Measurements from ENCODE around the gene COL18A1. TPM values are rescaled to one million over a fixed set of nuclear protein-coding genes. Genes with fewer than 3 reads are reported as not detected.

The COL18A1 gene
- polyA plus RNA-seq, 1 of the 3 experiments (the other 2 are of a cell fraction): 118 TPM

- Histone ChIP-seq H3K27ac (ENCODE audit: low read depth in 2 of 2, low read length in 1 of 2) (no peak overlapping the region), H3F3A (replicated peaks; ENCODE audit: insufficient read depth) (peaks cover 28% of the 10 kb centered on the region), H3K79me2 (ENCODE audit: insufficient read depth) (peaks cover 27% of the 10 kb centered on the region), H3K4me2 (no peak overlapping the region), H3K36me3 (replicated peaks in 1 of 2; ENCODE audit: control insufficient read depth in 1 of 2, insufficient read depth in 2 of 2, low read length in 1 of 2) (peaks cover 14 to 19% of the 10 kb centered on the region in 2 experiments), H3K9ac (no peak overlapping the region), H3K27me3 (ENCODE audit: insufficient read depth) (no peaks in the 10 kb centered on the region), H3K4me1 (ENCODE audit: control insufficient read depth in 1 of 2, insufficient read depth in 2 of 2, low read depth in 1 of 2, low read length in 1 of 2) (peaks cover 9 to 16% of the 10 kb centered on the region in 2 experiments; a peak in 3 of 4 replicates), H4K20me1 (ENCODE audit: insufficient read depth) (peaks cover 31% of the 10 kb centered on the region), H2AFZ (ENCODE audit: low read depth) (no peak overlapping the region), H3K4me3 (ENCODE audit: low read depth in 2 of 2, low read length in 1 of 2) (no peak overlapping the region), H3K9me2 (no peaks in the 10 kb centered on the region), H3K9me3 (no peaks in the 10 kb centered on the region)
- POLR2A ChIA-PET: no interaction called here
- CTCF ChIA-PET: no interaction called here
- no peak for TF ChIP-seq USF2 (IDR thresholded peaks at IDR 0.05; ENCODE audit: borderline replicate concordance, low read depth, low read length)
- TF ChIP-seq MXI1 (IDR thresholded peaks at IDR 0.05; ENCODE audit: low read depth, low read length): no peak
- no peak for TF ChIP-seq TCF12 (IDR thresholded peaks at IDR 0.05)
- TF ChIP-seq FOXM1 (IDR thresholded peaks at IDR 0.05; ENCODE audit: low read depth): no peak
- no peak for TF ChIP-seq REST (IDR thresholded peaks at IDR 0.05; ENCODE audit: low read depth, low read length)
- no peak for TF ChIP-seq USF1 (IDR thresholded peaks at IDR 0.05; ENCODE audit: borderline replicate concordance, low read depth)
- TF ChIP-seq NFIC (IDR thresholded peaks at IDR 0.05; ENCODE audit: borderline replicate concordance): no peak
- no peak for TF ChIP-seq CHD2 (IDR thresholded peaks at IDR 0.05; ENCODE audit: low read length, partially characterized antibody)
- TF ChIP-seq SMC3 (IDR thresholded peaks at IDR 0.05; ENCODE audit: low read depth, low read length): no peak
- TF ChIP-seq FOSL2 (IDR thresholded peaks at IDR 0.05; ENCODE audit: borderline replicate concordance, low read depth): no peak
- no peak for TF ChIP-seq EP300 (IDR thresholded peaks at IDR 0.05; ENCODE audit: borderline replicate concordance in 1 of 2, low read depth in 1 of 2, low read length in 1 of 2)
- TF ChIP-seq RAD21 (IDR thresholded peaks at IDR 0.05; ENCODE audit: low read length): no peak
- no peak for TF ChIP-seq TAF1 (IDR thresholded peaks at IDR 0.05; ENCODE audit: borderline replicate concordance, low read depth, low read length)
- no peak for TF ChIP-seq SIN3A (IDR thresholded peaks at IDR 0.05; ENCODE audit: borderline replicate concordance, low read depth, low read length)
- TF ChIP-seq JUND (IDR thresholded peaks at IDR 0.05): no peak
- no peak for TF ChIP-seq MAX (IDR thresholded peaks at IDR 0.05; ENCODE audit: low read depth)
- TF ChIP-seq TEAD4 (IDR thresholded peaks at IDR 0.05; ENCODE audit: borderline replicate concordance, insufficient read depth): no peak
- TF ChIP-seq PBX3 (IDR thresholded peaks at IDR 0.05): no peak
- no peak for TF ChIP-seq GATA2 (CRISPR knock-in tag; IDR thresholded peaks at IDR 0.05)
- no peak for TF ChIP-seq ZBTB33 (IDR thresholded peaks at IDR 0.05; ENCODE audit: borderline replicate concordance, low read depth)
- DNase-seq: no peak
- WGBS (ENCODE audit: low lambda C conversion rate): 91% methylated on average over 14 of the region's 18 CpGs
Measured at GRCh38 chr21:45474323-45474950, 69.5 kb downstream of the COL18A1 start.
